GM20000 (cell line): ENCODE measurements around the gene ATE1.

ENCODE experiments used
- DNase-seq: peaks from one replicate; pipeline ENCODE4 v3.0.0; 2012; ENCODE audit warnings: low spot score
- CTCF ChIP-seq: IDR thresholded peaks from 2 replicates; pipeline ENCODE4 v1.5.1; 2012; ENCODE audit warnings: mild to moderate bottlenecking, control low read depth; ENCODE audit errors: extremely low read depth, missing control alignments

Gene ATE1

GRCh38 chr10:121740069-121740468 is 187.8 kb downstream of the ATE1 start:
- TF ChIP-seq CTCF = no peak
- no peak for DNase-seq

GRCh38 chr10:121739114-121739513 is 188.7 kb downstream of the ATE1 start:
- TF ChIP-seq CTCF = no peak
- no peak for DNase-seq

GRCh38 chr10:121736315-121737130 is 191.3 kb downstream of the ATE1 start:
- DNase-seq = no peak

GRCh38 chr10:121735263-121735662 is 192.6 kb downstream of the ATE1 start:
- TF ChIP-seq CTCF = no peak
- no peak for DNase-seq

More at GRCh38 chr10:121736315-121737130, 191.3 kb downstream of the ATE1 start:
- TF ChIP-seq CTCF = no peak

- DNase-seq = peak; percentile 56
- no peak for TF ChIP-seq CTCF
These were observed 193.2 kb downstream of the ATE1 start for GRCh38 chr10:121734589-121735045.

- no peak for TF ChIP-seq CTCF
- no peak for DNase-seq
These were observed 195.0 kb downstream of the ATE1 start for GRCh38 chr10:121732656-121733445.

- DNase-seq = no peak
- TF ChIP-seq CTCF = no peak
These were observed 195.7 kb downstream of the ATE1 start for GRCh38 chr10:121732172-121732571.
